ENCODE results near the gene NTF4.

NTF4 gene

GRCh38 chr19:49103331-49104085 is 38.9 kb upstream of the NTF4 start:
- no peak overlapping the region for H3K27ac ChIP-seq (ENCODE audit: low read depth, low read length)
- H3K36me3 ChIP-seq (ENCODE audit: control insufficient read depth, insufficient read depth, low read length) = peaks cover 90% of the 10 kb centered on the region
- H3K4me3 ChIP-seq (ENCODE audit: low read depth, low read length) = no peak overlapping the region
- H3K9ac ChIP-seq (ENCODE audit: low read depth, low read length) = no peak overlapping the region
- no peaks in the 10 kb centered on the region for H3K27me3 ChIP-seq (ENCODE audit: control insufficient read depth, insufficient read depth, low read length)
- H3K4me1 ChIP-seq (ENCODE audit: control insufficient read depth, insufficient read depth, low read length) = no peaks in the 10 kb centered on the region
- no peaks in the 10 kb centered on the region for H3K9me3 ChIP-seq (ENCODE audit: control insufficient read depth, insufficient read depth, low read length)

- Histone ChIP-seq H3K9ac (ENCODE audit: low read depth, low read length) (no peak overlapping the region), H3K36me3 (ENCODE audit: control insufficient read depth, insufficient read depth, low read length) (peaks cover 90% of the 10 kb centered on the region), H3K27ac (ENCODE audit: low read depth, low read length) (no peak overlapping the region), H3K9me3 (ENCODE audit: control insufficient read depth, insufficient read depth, low read length) (no peaks in the 10 kb centered on the region), H3K27me3 (ENCODE audit: control insufficient read depth, insufficient read depth, low read length) (no peaks in the 10 kb centered on the region), H3K4me3 (ENCODE audit: low read depth, low read length) (no peak overlapping the region), H3K4me1 (ENCODE audit: control insufficient read depth, insufficient read depth, low read length) (no peaks in the 10 kb centered on the region)
Observed at GRCh38 chr19:49102303-49102702, 37.7 kb upstream of the NTF4 start.

- H3K36me3 ChIP-seq (ENCODE audit: control insufficient read depth, insufficient read depth, low read length) = peaks cover 88% of the 10 kb centered on the region
- H3K4me1 ChIP-seq (ENCODE audit: control insufficient read depth, insufficient read depth, low read length) = no peaks in the 10 kb centered on the region
- no peak overlapping the region for H3K9ac ChIP-seq (ENCODE audit: low read depth, low read length)
- H3K27me3 ChIP-seq (ENCODE audit: control insufficient read depth, insufficient read depth, low read length) = no peaks in the 10 kb centered on the region
- H3K9me3 ChIP-seq (ENCODE audit: control insufficient read depth, insufficient read depth, low read length) = no peaks in the 10 kb centered on the region
- no peak overlapping the region for H3K4me3 ChIP-seq (ENCODE audit: low read depth, low read length)
- H3K27ac ChIP-seq (ENCODE audit: low read depth, low read length) = no peak overlapping the region
Observed at GRCh38 chr19:49101160-49101559, 36.5 kb upstream of the NTF4 start.

- no peak overlapping the region for H3K9ac ChIP-seq (ENCODE audit: low read depth, low read length)
- H3K4me3 ChIP-seq (ENCODE audit: low read depth, low read length) = no peak overlapping the region
- no peaks in the 10 kb centered on the region for H3K27me3 ChIP-seq (ENCODE audit: control insufficient read depth, insufficient read depth, low read length)
- no peak overlapping the region for H3K27ac ChIP-seq (ENCODE audit: low read depth, low read length)
- no peaks in the 10 kb centered on the region for H3K9me3 ChIP-seq (ENCODE audit: control insufficient read depth, insufficient read depth, low read length)
- no peaks in the 10 kb centered on the region for H3K4me1 ChIP-seq (ENCODE audit: control insufficient read depth, insufficient read depth, low read length)
- H3K36me3 ChIP-seq (ENCODE audit: control insufficient read depth, insufficient read depth, low read length) = peaks cover 88% of the 10 kb centered on the region
Observed at GRCh38 chr19:49098795-49099194, 34.2 kb upstream of the NTF4 start.

- Histone ChIP-seq H3K27ac (ENCODE audit: low read depth, low read length) (peak overlapping the region; percentile 81), H3K9ac (ENCODE audit: low read depth, low read length) (no peak overlapping the region), H3K9me3 (ENCODE audit: control insufficient read depth, insufficient read depth, low read length) (no peaks in the 10 kb centered on the region), H3K4me1 (ENCODE audit: control insufficient read depth, insufficient read depth, low read length) (no peaks in the 10 kb centered on the region), H3K4me3 (ENCODE audit: low read depth, low read length) (no peak overlapping the region), H3K27me3 (ENCODE audit: control insufficient read depth, insufficient read depth, low read length) (no peaks in the 10 kb centered on the region), H3K36me3 (ENCODE audit: control insufficient read depth, insufficient read depth, low read length) (peaks cover 90% of the 10 kb centered on the region)
Observed at GRCh38 chr19:49097453-49098288, 33.1 kb upstream of the NTF4 start.

- Histone ChIP-seq H3K4me1 (ENCODE audit: control insufficient read depth, insufficient read depth, low read length) (no peaks in the 10 kb centered on the region), H3K27ac (ENCODE audit: low read depth, low read length) (no peak overlapping the region), H3K27me3 (ENCODE audit: control insufficient read depth, insufficient read depth, low read length) (no peaks in the 10 kb centered on the region), H3K9me3 (ENCODE audit: control insufficient read depth, insufficient read depth, low read length) (no peaks in the 10 kb centered on the region), H3K9ac (ENCODE audit: low read depth, low read length) (no peak overlapping the region), H3K4me3 (ENCODE audit: low read depth, low read length) (no peak overlapping the region), H3K36me3 (ENCODE audit: control insufficient read depth, insufficient read depth, low read length) (peaks cover 96% of the 10 kb centered on the region)
Observed at GRCh38 chr19:49094505-49095482, 30.2 kb upstream of the NTF4 start.

- no peak overlapping the region for H3K4me3 ChIP-seq (ENCODE audit: low read depth, low read length)
- H3K4me1 ChIP-seq (ENCODE audit: control insufficient read depth, insufficient read depth, low read length) = no peaks in the 10 kb centered on the region
- no peak overlapping the region for H3K9ac ChIP-seq (ENCODE audit: low read depth, low read length)
- H3K27ac ChIP-seq (ENCODE audit: low read depth, low read length) = no peak overlapping the region
- H3K9me3 ChIP-seq (ENCODE audit: control insufficient read depth, insufficient read depth, low read length) = no peaks in the 10 kb centered on the region
- no peaks in the 10 kb centered on the region for H3K27me3 ChIP-seq (ENCODE audit: control insufficient read depth, insufficient read depth, low read length)
- H3K36me3 ChIP-seq (ENCODE audit: control insufficient read depth, insufficient read depth, low read length) = peaks cover 89% of the 10 kb centered on the region
Observed at GRCh38 chr19:49092686-49093085, 28.1 kb upstream of the NTF4 start.

- H3K4me1 ChIP-seq (ENCODE audit: control insufficient read depth, insufficient read depth, low read length) = no peaks in the 10 kb centered on the region
- peaks cover 86% of the 10 kb centered on the region for H3K36me3 ChIP-seq (ENCODE audit: control insufficient read depth, insufficient read depth, low read length)
- H3K4me3 ChIP-seq (ENCODE audit: low read depth, low read length) = no peak overlapping the region
- H3K9ac ChIP-seq (ENCODE audit: low read depth, low read length) = no peak overlapping the region
- no peaks in the 10 kb centered on the region for H3K9me3 ChIP-seq (ENCODE audit: control insufficient read depth, insufficient read depth, low read length)
- no peak overlapping the region for H3K27ac ChIP-seq (ENCODE audit: low read depth, low read length)
- no peaks in the 10 kb centered on the region for H3K27me3 ChIP-seq (ENCODE audit: control insufficient read depth, insufficient read depth, low read length)
Observed at GRCh38 chr19:49091391-49092038, 26.9 kb upstream of the NTF4 start.

GRCh38 chr19:49086296-49086695 is 21.7 kb upstream of the NTF4 start:
- H3K9me3 ChIP-seq (ENCODE audit: control insufficient read depth, insufficient read depth, low read length) = no peaks in the 10 kb centered on the region
- H3K36me3 ChIP-seq (ENCODE audit: control insufficient read depth, insufficient read depth, low read length) = peaks cover 36% of the 10 kb centered on the region
- peaks cover 2% of the 10 kb centered on the region; the same call in 1 of the 2 replicates for H3K4me1 ChIP-seq (ENCODE audit: control insufficient read depth, insufficient read depth, low read length)
- no peaks in the 10 kb centered on the region for H3K27me3 ChIP-seq (ENCODE audit: control insufficient read depth, insufficient read depth, low read length)
- H3K9ac ChIP-seq (ENCODE audit: low read depth, low read length) = peak overlapping the region; percentile 91
- H3K27ac ChIP-seq (ENCODE audit: low read depth, low read length) = no peak overlapping the region
- H3K4me3 ChIP-seq (ENCODE audit: low read depth, low read length) = peak overlapping the region; percentile 93

- peak overlapping the region; percentile 91 for H3K9ac ChIP-seq (ENCODE audit: low read depth, low read length)
- peak overlapping the region; percentile 93 for H3K4me3 ChIP-seq (ENCODE audit: low read depth, low read length)
- no peaks in the 10 kb centered on the region for H3K9me3 ChIP-seq (ENCODE audit: control insufficient read depth, insufficient read depth, low read length)
- H3K27me3 ChIP-seq (ENCODE audit: control insufficient read depth, insufficient read depth, low read length) = no peaks in the 10 kb centered on the region
- H3K27ac ChIP-seq (ENCODE audit: low read depth, low read length) = peak overlapping the region; percentile 91
- H3K4me1 ChIP-seq (ENCODE audit: control insufficient read depth, insufficient read depth, low read length) = peaks cover 2% of the 10 kb centered on the region; the same call in 1 of the 2 replicates
- peaks cover 32% of the 10 kb centered on the region for H3K36me3 ChIP-seq (ENCODE audit: control insufficient read depth, insufficient read depth, low read length)
Observed at GRCh38 chr19:49085868-49086232, 21.2 kb upstream of the NTF4 start.
